GM21390 (cell line): Measurements from ENCODE around the gene SYNPO2.
"Not testable (repeated sequence)": the region's sequence is repeated elsewhere in the genome, so short reads cannot be mapped to it uniquely, and the experiment has no call there.

Experiments
- ATAC-seq: cut with Tn5 transposase; IDR thresholded peaks from one replicate; pipeline ENCODE4 v1.9.1; 2021; ENCODE audit not compliant: unreplicated experiment

The SYNPO2 gene

GRCh38 chr4:119050527-119051090 lies 162.0 kb downstream of the SYNPO2 start:
- ATAC-seq: no peak

- no peak for ATAC-seq
Measured at GRCh38 chr4:119053245-119053644, 164.6 kb downstream of the SYNPO2 start.

GRCh38 chr4:119053997-119054396 lies 165.3 kb downstream of the SYNPO2 start:
- ATAC-seq: no peak

- ATAC-seq: no peak
Measured at GRCh38 chr4:119057417-119057816, 168.8 kb downstream of the SYNPO2 start.

- no peak for ATAC-seq
Measured at GRCh38 chr4:119059221-119059620, 170.6 kb downstream of the SYNPO2 start.

GRCh38 chr4:119067125-119067524 lies 178.5 kb downstream of the SYNPO2 start:
- ATAC-seq: not testable (repeated sequence)

- not testable (repeated sequence) for ATAC-seq
Measured at GRCh38 chr4:119067670-119068360, 179.2 kb downstream of the SYNPO2 start.

- no peak for ATAC-seq
Measured at GRCh38 chr4:119068529-119068962, 179.9 kb downstream of the SYNPO2 start.

GRCh38 chr4:119070301-119070700 lies 181.6 kb downstream of the SYNPO2 start:
- no peak for ATAC-seq

- ATAC-seq: no peak
Measured at GRCh38 chr4:119080721-119081541, 192.3 kb downstream of the SYNPO2 start.

GRCh38 chr4:119081542-119081859 lies 192.8 kb downstream of the SYNPO2 start:
- ATAC-seq: no peak

GRCh38 chr4:119081943-119082342 lies 193.3 kb downstream of the SYNPO2 start:
- no peak for ATAC-seq

GRCh38 chr4:119082661-119083060 lies 194.0 kb downstream of the SYNPO2 start:
- ATAC-seq: no peak

GRCh38 chr4:119084513-119084912 lies 195.9 kb downstream of the SYNPO2 start:
- no peak for ATAC-seq

- ATAC-seq: no peak
Measured at GRCh38 chr4:119087121-119087520, 198.5 kb downstream of the SYNPO2 start.

GRCh38 chr4:119087656-119088055 lies 199.0 kb downstream of the SYNPO2 start:
- ATAC-seq: no peak

- ATAC-seq: no peak
Measured at GRCh38 chr4:119093042-119093827, 204.6 kb downstream of the SYNPO2 start.

- ATAC-seq: peak; percentile 62
Measured at GRCh38 chr4:119097282-119097900, 208.7 kb downstream of the SYNPO2 start.

GRCh38 chr4:119098306-119098705 lies 209.7 kb downstream of the SYNPO2 start:
- no peak for ATAC-seq

GRCh38 chr4:119099227-119099810 lies 210.7 kb downstream of the SYNPO2 start:
- ATAC-seq: no peak
